UCSD-AML1 (cell line): ENCODE measurements around the gene KCNG2.

Source experiments
- DNase-seq: peaks from one replicate; lab custom pipeline; 2025; ENCODE audit not compliant: unreplicated experiment; lab: John Stamatoyannopoulos, UW

The KCNG2 gene

DNA sequence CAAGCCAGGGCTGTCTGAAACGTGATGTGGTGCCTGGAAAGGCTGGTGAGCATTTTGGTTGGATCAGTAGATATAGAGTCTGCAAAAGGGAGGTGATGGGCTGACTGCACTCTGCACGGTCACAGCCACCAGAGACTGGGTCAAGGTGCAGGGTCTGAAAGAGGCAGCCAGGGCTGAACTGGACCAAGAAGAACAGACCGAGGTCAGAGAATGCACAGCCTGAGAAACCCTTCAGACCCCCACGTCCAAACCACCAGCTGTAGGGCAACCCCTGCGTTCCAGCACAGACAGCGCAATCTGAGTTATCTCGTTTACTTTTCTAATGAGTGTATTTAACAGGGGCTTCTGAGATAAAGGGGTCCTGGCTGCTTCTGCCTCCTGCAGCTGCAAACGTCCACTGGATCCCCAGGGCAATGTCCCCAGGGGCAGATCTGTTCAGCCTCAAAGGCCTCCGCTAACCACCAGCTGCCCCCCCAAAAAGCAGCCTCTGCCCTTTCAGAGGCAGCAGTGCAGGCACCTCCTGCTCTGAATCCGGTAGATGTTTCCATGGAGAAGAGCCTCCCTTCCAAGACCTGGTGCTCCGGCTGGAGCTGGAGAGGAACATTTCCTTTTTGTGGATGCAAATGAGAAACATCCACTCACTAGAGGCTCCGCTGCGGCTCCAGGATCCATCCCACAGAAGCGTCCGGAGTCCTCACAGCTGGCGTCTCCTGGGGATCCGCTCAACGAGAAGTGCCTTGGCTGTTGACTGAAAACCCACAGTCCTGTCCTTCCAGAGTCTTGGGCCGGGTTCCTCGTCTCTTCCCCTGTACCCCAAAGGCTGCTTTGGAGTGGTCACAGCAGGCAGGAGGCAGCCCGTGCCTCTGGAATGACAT, 970 bp upstream of the KCNG2 start:
- DNase-seq: no peak

GRCh38 chr18:79798346-79798998, 734 bp downstream of the KCNG2 start:
- no peak for DNase-seq

- DNase-seq: no peak
Measured at GRCh38 chr18:79798999-79799370, 1.2 kb downstream of the KCNG2 start.

DNA sequence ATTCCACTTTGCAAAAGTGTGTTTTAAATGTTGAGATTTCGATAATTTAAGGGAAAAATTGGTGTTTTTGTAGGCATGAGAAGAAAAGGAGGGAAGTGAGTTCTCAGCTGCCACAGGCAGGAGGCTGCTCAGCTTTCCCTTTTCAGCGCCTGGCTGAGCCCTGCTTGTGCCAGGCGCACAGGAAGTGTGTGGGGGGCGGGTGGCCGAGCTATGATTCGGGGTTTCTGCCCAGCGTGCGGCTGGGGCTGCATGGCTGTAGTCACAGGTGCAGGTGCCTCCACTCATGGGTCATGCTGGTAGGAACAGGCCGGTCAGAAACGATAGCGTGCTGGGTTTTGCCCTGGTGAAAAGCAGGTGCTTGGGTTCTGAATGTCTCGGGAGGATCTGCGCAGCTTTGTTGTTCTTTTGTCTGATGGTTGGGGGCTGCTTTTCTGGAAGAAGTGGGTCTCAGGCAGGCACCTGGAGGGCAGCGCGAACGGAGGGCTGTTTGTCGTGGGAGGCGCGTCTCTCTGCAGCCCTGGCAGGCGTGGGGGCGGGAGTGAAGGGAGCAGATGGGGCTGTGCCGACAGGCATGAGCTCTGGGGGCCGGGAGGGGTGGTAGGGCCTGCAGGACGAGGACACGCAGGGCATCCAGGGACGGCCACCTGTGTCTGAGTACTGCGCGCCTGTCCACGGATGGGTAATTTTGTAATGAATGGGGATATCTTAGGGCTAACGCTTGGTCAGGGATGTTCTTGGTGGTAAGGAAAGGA, 2.1 kb downstream of the KCNG2 start:
- peak; percentile 35 for DNase-seq

DNA sequence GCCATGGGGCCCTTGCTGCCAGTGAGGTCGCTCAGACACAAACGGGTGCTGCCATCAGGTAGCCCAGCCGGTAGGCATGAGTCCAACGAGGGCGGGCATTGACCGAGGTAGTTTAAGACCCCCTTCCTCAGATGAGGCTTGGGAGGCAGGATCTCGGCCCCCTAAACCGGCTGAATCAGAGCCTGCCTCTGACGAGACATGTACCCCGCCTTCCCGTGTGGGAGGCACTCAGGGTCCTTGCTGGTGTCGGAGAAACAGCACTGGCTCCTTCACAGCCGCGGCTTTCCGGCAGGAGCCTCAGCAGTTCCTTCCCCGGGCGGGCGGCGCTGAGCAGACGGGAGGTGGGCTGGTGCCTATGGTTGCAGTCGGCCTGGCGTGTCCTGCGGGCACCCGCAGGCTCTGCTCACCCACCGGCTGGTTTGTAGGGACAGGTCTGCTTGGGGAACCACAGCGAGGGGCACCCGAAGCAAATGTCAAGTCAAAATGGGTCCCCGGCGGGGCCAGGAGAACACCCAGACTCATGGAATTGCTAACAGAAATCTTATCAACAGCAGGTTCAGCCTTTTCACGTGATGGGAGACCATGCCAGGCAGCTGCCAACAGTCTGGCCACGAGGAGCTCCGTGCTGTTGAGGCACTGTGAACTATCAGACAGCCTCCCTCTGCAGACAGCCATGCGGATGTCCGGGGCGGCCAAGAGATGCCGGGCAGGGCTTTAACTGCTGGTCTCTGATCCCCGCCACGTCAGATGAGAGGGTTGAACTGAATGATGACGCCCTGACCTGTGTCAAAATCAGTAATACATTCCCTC, 2.8 kb downstream of the KCNG2 start:
- DNase-seq: no peak

GRCh38 chr18:79801217-79801616, 3.5 kb downstream of the KCNG2 start:
- no peak for DNase-seq

DNA sequence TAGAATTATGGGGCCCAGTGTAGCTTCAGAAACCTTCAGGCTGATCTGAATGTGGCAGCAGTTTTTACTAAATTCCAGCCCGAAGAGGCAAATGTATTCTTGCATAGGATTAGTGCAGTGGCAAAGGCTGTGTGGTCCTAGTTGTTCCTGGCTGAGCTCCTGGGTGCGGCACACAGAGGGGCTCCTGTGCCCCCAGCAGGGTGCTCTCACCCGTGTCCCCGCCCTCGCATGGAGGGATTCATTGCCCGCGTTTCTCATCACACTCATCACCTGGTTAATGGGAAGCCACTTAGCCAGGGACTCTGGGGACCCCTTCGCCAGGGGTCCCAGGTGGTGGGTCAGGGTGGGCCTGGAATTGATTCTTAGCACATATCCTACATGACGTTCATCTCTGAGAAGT, 3.9 kb downstream of the KCNG2 start:
- DNase-seq: no peak

- no peak for DNase-seq
Measured at GRCh38 chr18:79802298-79802697, 4.6 kb downstream of the KCNG2 start.

DNA sequence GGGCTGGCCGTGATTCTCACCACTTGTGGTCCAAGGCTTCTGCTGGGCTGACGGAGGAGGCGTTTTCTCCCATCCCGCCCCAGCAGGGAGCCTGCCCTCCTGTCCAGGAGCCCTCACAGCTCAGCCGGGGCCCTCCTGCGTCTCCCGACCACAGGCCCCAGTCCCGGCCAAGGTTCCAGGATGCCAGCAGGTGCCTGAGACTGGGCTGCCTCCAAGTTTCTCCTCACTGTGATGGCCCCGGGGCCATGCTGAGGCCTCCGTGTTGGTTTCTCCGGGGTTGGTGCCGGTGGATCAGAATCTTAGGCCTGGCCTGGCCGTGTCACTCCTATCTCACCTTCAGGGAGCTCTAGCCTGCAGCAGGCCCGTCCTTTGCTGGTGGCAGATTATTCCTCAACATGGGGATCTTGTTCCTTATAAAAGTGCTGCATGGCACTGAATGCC, 5.9 kb downstream of the KCNG2 start:
- no peak for DNase-seq

DNA sequence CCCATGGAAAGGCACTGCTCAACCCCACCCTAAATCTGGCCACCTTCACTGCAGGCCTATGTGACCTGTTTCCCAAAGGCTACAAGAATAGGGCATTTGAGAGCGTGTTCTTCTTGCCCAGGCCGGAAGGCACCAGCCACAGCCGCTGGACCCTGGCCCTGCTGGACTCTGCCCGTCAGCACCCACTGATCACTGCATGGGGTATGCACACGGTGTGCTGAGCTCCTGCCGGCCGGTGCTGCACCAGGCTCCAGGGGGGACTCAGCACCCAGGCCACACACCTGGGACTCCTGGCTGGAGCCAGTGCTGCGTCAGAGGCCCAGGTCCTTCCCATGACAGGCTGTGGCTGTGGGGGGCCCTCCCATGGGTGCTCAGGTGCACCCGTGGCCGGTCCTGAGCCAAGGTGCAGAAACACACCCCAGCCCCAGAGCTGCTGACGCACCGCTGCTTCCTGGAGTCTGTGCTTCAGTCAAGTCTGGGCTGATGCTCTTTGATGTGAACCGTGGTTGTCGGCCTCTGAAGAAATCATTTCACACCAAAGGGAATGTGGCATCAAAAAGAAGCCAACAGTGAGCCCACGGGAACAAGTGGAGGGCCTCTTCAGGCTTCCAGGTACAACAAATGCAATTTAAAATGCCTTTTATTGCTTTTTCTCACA, 6.5 kb downstream of the KCNG2 start:
- no peak for DNase-seq

- DNase-seq: no peak
Measured at GRCh38 chr18:79805211-79805887, 7.6 kb downstream of the KCNG2 start.

DNA sequence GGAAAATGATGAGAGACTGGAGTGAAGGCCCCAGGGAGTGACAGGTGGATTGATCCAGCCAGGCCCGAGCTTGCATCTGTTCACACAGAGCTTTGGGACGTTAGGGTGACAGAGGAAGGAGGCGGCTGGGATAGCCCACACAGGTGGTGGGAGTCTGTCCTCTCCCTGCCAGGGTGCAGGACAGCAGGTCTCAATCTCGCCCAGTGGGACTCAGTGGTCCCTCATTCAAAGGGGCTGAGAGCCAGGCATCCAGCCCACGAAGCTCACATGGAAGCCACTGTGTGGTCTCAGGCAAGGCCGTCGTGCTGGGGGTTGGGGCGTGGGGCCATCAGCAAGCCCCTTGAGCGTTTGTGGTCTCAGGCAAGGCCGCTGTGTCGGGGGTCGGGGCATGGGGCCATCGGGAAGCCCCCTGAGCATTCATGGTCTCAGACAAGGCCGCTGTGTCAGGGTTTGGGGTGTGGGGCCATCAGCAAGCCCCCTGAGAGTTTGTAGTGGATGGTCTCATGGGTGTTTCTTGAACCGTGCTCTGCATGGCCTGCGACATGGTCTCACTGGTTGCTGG, 8.3 kb downstream of the KCNG2 start:
- no peak for DNase-seq

- no peak for DNase-seq
Measured at GRCh38 chr18:79806976-79807841, 9.5 kb downstream of the KCNG2 start.

- DNase-seq: no peak
Measured at GRCh38 chr18:79809482-79810192, 11.9 kb downstream of the KCNG2 start.

- DNase-seq: no peak
Measured at GRCh38 chr18:79812052-79812451, 14.3 kb downstream of the KCNG2 start.

GRCh38 chr18:79814373-79814772, 16.6 kb downstream of the KCNG2 start:
- no peak for DNase-seq

DNA sequence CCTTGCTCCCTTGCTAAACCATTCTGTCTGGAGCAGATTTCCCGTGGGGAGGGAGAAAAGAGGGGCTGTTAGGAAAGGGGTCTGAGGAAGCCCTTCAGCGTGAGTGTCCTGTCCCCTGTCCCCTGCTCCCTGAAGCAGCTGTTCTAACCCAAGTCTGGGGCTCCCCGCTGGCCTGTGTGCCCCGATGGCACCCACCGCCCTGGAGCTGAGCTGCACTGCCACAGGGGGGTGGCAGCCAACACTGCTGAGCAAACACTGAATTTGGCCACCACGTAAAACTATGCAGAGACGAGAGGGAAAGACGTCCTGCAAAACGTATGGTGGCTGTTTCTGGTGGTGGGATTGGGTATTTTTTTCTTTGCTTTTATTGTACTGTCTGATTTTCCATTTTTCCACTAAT, 17.9 kb downstream of the KCNG2 start:
- DNase-seq: no peak

DNA sequence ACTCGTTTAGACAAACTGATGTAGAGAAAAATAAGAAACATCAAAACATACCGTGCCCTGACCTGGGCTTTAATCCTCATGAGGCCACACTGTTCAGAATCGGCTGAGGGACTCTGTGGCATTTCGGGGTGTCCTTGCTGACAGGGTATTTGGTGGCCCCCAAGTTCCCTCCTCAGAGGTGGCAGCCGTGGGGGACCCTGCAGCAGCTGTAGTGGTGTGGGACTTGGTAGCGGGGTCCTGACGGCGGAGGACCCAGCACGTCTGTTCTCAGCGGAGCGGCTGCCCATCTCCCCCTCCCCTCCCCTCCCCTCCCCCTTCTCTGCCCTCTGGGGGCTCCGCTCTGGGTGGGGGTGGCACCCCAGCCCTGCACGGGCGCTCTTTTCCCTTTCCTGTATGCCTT, 18.4 kb downstream of the KCNG2 start:
- no peak for DNase-seq
